GM21515 (cell line): ENCODE measurements around the gene TNRC6B.
"Not testable (repeated sequence)": the region's sequence is repeated elsewhere in the genome, so short reads cannot be mapped to it uniquely, and the experiment has no call there.

Source experiments
- ATAC-seq: cut with Tn5 transposase; IDR thresholded peaks from one replicate; pipeline ENCODE4 v1.9.1; 2021; ENCODE audit not compliant: unreplicated experiment

Gene TNRC6B

DNA sequence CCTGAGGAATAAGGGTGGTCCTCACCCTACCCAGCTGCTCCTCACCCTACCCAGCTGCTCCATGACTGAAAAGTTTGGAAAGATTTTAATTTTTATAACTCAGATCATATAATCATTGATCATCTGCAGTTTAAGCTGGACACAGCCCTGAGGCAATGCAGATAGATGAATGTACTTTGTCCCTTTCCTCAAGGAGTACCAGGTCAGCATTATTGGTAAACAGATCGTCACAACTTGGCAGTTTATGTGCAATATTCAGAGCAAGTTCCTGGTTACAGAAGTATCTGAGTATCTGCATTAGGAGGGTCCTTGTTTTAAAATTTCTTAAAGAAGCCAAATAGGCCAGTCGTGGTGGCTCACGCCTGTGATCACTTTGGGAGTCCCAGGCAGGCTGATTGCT lies 3.6 kb downstream of the TNRC6B start:
- ATAC-seq: no peak

DNA sequence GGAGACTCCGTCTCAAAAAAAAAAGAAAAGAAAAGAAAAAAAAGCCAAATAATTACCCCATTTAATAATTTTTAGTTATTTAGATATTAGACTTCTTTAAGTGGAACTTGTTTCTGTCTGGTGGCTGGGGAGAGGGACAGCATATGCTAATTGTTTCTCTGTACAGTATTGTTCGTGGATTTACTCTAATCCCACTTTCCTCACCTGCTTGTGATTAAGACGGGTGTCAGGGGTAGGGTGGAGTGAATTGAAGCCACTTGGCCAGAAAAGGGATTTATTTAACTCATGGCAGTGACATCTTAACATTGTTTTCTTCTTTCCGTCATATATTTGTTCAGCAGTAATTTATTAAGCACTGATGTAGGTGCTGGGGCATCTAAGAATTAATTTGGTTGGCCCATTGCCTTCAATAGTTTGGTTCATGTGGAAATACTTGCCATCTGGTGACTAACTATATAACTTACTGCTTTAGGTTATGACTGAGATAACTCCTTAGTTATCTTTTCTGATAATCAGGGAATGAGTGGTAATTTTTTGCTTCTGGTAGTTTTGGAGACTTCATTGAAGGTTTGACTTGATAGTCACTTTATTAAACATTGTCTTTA lies 4.6 kb downstream of the TNRC6B start:
- no peak for ATAC-seq

DNA sequence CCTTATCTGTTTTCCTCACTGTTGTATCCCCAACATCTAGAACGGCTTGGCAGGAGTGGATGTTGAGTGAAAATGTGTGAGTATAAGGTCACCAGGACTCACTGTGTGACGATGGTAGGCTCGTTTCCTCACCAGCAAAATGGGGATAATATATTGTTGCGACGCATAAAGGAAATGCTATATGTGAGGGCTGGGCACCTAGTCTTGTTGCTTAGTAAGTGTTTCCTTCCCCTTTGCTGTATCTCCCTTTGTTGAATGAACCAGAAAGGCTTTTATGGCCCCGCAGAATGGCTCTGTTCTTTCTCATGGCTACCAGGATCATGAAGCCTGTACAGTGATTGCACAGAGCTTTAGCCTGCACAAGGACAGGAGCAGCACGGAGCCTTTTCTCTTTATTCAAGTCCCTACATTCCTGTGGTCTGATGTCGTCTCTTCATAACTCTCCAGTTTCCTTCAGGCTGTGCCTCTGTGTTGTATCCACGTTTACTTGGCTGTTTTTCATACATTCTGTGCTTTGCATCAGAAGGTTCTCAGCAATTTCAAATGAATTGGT lies 5.4 kb downstream of the TNRC6B start:
- no peak for ATAC-seq

DNA sequence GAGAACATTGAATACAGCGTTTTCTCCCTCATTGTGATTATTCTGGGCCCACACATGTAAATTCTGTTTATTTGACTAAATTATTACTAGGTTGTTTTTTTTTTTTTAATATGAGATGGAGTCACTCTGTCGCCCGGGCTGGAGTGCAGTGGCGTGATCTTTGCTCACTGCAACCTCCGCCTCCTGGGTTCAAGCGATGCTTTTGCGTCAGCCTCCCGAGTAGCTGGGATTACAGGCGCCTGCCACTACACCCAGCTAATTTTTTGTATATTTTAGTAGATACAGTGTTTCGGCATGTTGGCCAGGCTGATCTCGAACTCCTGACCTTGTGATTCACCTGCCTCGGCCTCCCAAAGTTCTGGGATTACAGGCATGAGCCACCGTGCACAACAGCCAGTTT lies 5.9 kb downstream of the TNRC6B start:
- ATAC-seq: not testable (repeated sequence)

DNA sequence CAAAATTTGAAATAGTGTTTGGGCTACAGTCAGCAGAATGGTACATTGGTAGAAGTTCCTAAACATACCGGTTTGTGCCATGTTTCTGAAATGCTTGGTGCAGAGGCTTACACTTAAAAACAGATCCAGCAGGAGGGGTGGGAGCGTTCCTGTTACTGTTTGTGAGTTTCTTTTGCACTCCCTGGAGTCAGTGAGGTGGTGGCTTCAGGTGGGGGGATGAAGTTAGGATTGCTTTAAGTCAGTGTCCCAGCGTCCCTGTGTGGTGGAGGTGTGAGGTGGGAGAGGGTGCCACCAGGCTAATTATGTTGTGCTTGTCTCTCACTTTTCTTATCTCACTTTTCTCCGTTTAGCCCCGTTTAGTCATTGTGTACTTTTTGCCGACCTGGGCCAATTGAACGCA lies 9.7 kb downstream of the TNRC6B start:
- no peak for ATAC-seq

DNA sequence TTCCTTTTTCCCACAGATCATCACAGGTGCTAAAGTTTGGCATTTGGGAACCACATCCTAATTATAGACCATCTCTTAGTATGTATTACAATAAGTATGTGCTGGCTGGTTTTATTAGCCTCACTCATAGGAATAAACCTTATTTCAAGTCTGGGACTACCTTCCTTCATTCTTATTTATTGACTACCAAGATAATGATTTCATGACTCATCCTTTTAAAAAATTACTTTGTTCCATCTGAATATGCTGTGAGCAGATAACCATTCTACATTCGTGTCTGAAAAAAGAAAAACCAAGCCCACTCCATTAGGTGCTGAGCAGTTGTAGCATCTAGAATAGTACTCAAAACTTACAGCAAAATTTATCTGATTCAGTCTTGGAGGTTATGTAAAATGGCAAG lies 12.3 kb downstream of the TNRC6B start:
- ATAC-seq: no peak

DNA sequence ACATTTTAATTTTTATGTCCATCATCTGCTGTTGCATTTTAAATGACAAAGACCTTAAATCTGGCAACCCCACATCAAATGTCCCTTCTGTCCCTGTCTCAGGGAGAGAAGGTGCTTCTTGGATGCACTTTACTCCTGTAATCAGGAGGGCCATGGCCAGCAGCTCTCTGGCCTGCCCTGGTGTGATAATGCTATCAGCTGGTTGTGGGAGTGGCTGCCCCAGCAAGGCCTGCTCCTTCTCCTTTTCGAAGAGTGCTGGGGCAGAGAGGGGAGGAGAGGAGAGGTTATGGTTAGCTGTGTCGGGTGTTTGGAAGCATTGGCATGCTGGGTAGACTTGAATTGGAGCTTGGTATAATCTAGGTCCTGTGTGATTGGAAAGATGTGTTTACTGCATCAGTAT lies 12.8 kb downstream of the TNRC6B start:
- ATAC-seq: no peak

DNA sequence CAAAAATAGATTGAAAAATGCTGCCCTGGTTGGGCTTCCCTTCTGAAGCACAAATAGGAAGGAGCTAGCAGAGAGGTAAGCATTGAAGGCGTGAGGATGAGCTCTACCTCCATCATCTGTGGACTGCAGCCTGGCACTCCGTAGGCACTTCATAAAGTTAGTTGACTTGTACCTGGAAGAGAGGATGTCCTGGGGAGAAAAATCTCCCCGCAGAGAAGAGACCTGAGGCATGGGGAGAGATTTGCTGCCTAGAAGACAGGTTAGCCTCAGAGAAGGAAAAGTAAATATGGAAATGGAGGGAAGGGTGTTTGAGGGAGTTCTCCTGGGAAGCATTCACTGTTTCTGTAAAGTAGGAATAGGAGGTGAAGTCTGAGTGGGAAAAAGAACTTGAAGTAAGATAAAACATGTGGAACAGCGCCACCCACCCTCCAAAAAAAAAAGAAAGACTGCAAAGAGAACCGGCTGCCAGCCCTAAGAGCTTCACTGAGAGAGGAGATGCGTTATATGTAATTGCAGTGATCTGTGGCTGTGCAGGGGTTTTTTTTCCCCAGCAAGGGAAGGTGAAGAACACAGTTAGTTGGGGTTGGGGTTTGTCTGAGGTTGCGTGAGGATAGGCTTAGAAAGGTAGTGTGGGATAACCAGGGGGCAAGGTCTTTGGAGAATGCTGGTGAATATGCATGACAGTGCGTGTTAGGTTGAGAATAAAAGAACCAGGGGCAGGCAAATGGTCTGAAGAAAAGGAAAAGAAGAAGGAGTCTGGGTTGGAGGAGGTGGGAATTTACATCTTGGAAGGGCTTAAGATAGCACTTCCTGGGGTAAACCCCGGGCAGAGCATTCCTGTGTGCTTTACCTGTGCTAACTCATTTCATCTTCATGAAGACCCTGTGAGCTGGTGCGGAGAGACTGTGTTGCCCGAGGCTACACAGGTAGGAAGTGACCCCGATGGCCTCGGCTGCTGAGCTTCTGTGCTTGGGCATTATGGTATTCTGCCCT lies 16.0 kb downstream of the TNRC6B start:
- no peak for ATAC-seq

DNA sequence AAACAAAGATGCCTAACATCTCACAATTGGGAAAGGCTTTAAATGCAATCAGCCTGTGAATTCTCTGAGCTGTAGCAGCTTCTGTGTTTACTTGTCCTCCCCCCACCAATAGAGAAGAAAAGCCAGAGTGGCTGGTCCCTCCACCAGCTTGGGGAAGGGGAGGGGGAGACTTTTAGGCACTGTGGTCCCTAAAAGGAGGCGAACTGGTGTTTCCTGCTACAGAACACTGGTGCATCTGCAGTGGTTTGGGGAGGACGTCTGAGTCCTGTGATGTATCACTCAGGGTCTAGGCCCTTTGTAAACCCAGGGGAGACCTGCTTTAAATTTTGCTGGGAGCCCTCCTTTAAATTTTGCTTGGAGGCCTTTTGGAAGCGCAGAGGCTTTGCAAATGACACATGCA lies 16.9 kb downstream of the TNRC6B start:
- no peak for ATAC-seq

DNA sequence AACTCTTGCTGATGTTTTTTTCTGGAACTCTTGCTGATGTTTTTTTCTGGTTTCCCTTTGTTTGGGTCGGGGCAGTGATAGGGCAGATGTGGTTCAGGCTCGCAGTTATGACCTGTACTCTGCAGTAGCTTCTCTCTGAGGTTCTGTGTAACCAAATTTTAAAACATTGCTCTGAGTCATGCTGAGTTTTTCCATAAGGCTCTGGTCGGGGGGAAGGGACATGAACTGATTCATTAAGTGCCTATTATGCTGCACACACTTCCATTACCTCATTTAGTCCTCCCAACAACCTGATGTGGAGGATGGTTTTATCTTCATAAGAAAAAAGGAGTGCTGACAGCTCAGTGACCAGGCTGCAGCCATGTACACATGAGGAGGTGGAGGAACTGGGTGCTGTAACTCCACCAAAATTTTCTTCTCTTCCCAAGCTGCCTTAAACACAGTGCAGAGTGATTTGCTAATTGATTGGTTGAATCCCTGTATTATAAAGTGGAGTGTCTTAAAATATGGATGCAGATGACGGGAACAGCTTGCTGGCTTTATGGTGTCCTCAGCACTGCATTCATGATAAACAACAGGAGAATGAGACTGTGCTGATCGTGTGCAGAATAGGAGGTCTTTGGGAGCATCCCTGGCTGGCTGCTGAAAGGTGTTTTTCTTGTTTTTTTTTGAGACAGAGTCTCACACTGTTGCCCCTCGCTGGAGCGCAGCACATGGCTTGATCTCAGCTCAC lies 19.1 kb downstream of the TNRC6B start:
- no peak for ATAC-seq

DNA sequence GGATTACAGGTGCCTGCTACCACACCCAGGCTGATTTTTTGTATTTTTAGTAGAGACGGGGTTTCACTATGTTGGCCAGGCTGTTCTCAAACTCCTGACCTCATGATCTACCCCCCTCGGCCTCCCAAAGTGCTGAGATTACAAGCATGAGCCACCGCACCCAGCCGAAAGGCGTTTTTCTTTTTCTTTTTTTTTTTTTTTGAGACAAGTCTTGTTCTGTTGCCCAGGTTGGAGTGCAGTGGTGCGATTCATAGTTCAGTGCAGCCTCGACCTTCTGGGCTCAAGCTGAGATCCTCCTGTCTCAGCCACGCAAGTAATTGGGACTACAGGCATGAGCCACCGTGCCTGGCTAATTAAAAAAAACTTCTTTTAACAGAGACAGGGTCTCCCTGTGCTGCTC lies 19.7 kb downstream of the TNRC6B start:
- not testable (repeated sequence) for ATAC-seq

DNA sequence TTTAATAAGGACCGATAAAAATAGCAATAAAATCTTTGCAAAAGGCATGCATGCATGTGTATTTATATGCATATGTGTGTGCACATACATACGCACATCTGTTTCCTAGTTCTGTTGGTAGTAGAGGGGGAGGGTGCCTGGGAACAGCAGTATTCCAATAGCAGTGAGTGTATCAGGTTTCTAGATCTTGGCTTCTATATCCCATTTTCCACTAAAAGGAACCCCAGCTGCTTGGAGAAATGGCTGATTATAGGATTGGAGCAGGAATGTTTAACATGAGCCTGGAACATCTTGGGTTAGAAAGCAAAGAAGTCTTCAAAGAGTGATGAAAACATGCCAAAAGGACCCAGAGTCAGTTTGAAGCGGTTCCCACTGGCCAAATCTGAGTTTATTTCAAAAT lies 21.0 kb downstream of the TNRC6B start:
- no peak for ATAC-seq

DNA sequence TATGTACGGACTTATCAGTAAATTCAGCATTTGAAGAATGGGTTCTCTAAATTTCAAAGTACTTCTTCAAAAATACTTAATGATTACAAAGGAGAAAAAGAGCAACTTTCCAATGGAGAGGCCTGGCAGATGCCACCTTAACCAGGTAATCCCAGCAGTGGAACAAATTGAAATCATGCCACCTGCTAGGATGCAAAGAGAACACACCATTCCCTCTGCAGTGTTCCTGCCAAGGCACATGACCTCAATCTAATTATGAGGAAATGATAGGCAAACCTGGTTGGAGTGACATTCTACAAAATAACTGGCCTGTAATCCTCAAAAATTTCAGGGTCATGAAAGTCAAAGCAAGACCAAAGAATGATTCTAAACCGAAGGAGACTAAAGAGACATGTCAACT lies 21.5 kb downstream of the TNRC6B start:
- ATAC-seq: no peak

DNA sequence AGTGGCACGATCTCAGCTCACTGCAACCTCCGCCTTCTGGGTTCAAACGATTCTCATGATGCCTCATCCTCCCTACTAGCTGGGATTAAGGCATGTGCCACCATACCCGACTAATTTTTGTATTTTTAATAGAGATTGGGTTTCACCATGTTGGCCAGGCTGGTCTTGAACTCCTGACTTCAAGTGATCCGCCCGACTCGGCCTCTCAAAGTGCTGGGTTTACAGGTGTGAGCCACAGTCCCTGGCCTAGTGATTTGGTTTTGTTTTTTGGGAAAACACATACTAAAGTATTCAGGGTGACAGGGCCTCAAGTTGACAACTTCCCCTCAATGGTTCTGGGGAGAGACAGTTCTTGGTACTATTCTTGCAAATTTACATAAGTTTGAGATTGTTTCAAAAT lies 22.1 kb downstream of the TNRC6B start:
- ATAC-seq: no peak

DNA sequence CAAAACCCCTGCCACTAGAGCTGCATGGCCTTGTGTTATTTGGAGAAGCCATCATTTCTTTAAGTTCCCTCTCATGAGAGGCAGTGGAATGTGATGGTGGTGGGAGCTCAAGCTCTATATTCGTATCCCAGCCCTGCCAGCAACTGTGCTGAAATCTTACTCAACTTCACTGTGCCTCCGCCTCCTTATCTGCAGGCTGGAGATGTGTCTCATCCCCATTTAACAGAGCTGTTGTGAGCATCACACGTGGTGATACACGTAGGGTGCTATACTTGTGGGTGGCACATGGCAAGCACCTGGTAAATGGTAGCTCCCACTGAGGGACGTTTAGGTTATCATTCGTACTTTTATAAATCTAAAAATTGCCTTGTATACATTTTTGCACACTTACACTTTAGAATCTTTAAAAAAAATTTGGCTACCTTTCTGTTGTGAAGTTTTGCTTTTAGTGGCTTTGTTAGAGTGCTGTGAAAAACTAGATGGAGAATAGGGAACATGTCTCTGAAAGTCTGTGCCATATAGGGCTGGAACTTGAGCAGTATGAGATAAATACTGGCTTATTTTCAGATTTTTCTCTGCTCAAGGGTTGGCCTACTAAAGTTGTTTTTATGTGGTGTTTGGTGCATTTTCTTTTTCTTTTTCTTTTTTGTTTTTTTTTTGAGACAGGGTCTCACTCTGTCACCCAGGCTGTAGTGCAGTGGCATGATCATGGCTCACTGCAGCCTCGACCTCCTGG lies 23.2 kb downstream of the TNRC6B start:
- ATAC-seq: no peak

DNA sequence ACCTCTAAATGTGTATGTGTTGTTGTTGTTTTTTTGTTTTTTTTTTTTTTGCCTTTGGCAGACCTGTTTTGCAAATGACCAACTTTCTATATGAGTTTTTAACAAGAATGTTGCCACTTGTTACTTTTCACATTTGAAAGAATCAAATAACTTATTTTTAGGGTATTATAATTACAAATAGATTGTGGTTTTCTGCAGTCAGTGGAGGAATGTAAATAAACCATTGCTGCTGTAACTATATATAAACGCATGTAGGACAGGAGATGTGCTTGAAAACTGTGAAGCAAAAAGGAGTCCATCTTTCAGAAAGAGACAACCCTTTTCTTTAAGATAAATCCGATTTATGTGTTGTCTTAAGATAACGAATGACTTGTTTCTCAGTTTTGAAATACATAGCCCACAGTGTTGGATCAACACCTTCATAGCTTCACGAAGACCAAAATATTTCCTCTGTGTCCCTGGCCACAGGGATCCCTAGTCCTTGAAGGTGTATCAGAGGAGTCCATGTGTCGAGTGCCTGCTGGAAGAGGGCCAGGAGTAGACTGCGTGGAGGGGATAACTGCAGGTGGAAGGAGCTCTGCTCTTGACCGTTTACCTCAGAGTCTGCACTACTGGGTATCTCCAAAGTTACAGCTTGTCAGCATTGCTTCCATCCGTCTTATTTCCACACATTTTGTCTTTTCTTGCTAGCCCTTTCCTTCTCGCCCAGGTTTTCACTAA lies 24.7 kb downstream of the TNRC6B start:
- ATAC-seq: no peak

DNA sequence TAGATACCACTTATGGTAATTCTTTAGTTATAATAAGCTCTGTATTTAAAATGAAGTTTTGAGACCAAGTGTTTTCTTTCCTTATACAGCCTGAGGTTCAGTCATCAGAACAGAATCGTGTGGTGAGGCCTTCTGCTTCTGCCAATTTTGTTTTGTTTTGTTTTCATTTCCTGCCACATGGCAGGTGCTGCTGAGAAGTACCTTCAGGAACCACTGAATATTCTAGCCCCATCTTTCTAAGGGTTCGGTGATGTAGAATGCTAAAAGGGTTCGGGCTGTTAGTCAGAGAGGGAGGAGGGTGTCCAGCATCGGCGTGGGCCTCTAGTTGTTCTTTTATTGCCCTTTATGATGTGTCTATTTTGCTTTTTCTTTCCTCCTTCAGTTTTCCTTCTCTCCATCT lies 25.8 kb downstream of the TNRC6B start:
- peak; percentile 68 for ATAC-seq

DNA sequence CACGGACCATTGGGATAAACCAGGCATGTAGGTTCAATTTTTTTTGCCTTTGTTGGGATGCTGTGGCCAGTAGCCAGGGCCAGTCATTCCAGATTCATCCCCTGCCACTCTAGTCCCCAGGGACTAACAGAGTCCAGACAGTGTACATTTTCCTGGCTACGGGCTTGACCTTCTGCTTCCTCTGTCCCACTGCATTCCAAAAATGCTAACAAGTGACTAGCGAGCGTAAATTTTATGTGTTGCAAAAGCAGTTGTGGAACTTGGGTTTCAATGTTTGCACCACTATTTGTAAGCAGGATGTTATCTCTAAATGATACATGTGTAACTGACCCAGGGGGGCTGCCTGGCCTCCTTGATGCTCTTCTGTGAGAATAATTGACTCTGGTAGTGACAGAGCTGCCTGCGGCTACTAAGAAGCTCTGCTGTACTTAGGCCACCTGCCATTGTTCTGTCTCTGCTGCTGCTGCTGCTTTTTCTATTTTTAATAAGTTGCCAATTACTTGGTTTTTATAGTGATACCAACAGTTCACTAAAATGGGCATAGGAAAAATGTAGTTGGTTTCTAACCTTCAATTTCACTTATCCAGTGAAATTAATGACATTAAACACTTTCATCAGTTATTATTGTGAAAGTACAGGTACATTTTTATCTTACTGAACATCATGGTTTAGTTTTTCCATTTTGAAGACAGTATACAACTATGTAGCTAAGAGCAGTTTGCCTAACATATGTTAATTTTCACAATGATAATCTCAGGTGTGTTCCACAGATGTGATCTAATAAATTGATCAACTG lies 26.8 kb downstream of the TNRC6B start:
- no peak for ATAC-seq

DNA sequence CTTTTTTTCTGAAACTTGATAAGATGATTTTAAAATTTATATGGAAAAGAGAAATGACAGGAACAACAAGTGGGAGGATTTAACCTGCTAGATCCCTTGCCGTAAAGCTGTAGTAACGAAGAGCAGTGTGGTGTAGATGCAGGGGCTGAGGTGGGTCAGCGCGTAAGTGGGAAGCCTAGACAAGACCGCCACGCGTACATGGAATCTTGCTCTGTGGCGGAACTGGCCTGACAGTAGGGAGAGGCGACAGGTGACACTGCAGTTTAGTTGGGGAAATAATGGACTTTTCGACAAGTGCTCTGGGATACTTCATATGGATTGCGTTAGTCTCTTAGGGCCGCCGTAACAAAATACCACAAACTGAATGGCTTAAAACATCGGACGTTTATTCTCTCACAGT lies 28.8 kb downstream of the TNRC6B start:
- ATAC-seq: no peak
